Central memory CD8-positive, alpha-beta T cell (primary cell): Measurements from ENCODE around the gene GBF1.

Source experiments
- ATAC-seq: fragments of 150-1000 bp; cut with Tn5 transposase; replicated peaks from 2 replicates; pipeline ENCODE4 v1.10.0; 2022; ENCODE audit warnings: mild to moderate bottlenecking, moderate FRiP score, moderate number of reproducible peaks; ENCODE audit not compliant: poor library complexity, severe bottlenecking; ENCODE audit errors: extremely low read depth
- DNase-seq, 2 donors: peaks; one replicate each; pipeline ENCODE4 v3.0.0; 2021; ENCODE audit warnings: low spot score in 2 of 2
- H3K27ac Mint-ChIP-seq: one replicate; pipeline ENCODE4 v1.8.0; 2022; ENCODE audit warnings: low read depth, mild to moderate bottlenecking, moderate library complexity, mixed read lengths
- H3K27me3 Mint-ChIP-seq: one replicate; pipeline ENCODE4 v1.8.0; 2022; ENCODE audit warnings: mixed read lengths
- H3K36me3 Mint-ChIP-seq: one replicate; pipeline ENCODE4 v1.8.0; 2022; ENCODE audit warnings: mild to moderate bottlenecking, moderate library complexity, mixed read lengths; ENCODE audit not compliant: insufficient read depth
- H3K4me1 Mint-ChIP-seq: one replicate; pipeline ENCODE4 v1.8.0; 2022; ENCODE audit warnings: mixed read lengths
- H3K4me3 Mint-ChIP-seq: one replicate; pipeline ENCODE4 v1.8.0; 2022; ENCODE audit warnings: mild to moderate bottlenecking, moderate library complexity, mixed read lengths
- H3K9me3 Mint-ChIP-seq: one replicate; pipeline ENCODE4 v1.8.0; 2022; ENCODE audit warnings: mixed read lengths

Gene GBF1

DNA sequence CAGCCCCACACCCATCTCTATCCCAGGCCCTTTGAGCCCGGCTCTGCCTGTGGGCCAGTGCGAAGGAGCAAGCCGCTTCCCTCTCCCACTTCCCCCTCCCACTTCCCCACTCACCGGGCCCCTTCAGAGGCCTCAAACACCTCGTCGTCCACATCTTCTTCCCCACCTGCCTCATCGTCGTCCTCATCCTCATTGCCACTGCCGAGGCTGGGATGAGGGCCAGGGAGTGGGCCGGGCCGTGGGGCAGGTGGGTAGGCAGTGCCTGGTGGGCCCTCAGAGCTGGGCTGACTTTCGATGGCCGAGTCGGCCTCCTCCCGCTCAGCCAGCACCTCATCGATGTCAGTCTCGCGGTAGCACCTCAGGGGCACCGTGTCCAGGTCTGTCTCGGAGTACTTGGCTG lies 169.4 kb downstream of the GBF1 start:
- no peak for ATAC-seq
- Mint-ChIP-seq H3K4me1 (peaks cover 18% of the 10 kb centered on the region), H3K36me3 (peaks cover 10% of the 10 kb centered on the region), H3K27me3 (peaks cover 82% of the 10 kb centered on the region), H3K9me3 (no peaks in the 10 kb centered on the region), H3K27ac (no peak overlapping the region), H3K4me3 (no peak overlapping the region)
- DNase-seq = no peak

DNA sequence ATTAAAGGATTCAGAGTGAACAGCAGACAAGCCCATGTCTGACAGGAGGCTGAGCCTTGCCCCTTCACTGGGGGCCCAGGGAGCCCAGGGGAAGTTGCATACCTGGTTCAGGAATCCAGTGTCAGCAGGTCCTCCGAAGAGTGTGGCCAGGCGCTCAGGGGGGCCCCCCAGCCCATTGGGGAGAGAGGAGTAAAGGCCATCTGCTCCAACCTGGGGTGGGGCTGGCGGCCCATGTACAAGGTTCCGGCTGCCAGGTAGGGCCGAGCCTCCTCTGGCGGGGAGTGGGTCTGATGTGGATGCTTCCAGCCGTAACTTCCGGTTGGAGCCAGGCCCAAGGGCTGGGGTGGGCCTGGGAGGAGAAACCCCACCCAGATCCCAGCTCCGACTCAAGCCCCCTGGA lies 171.0 kb downstream of the GBF1 start:
- H3K4me1 Mint-ChIP-seq = peaks cover 24% of the 10 kb centered on the region
- H3K36me3 Mint-ChIP-seq = peaks cover 18% of the 10 kb centered on the region
- peaks cover 69% of the 10 kb centered on the region for H3K27me3 Mint-ChIP-seq
- no peak for ATAC-seq
- H3K27ac Mint-ChIP-seq = no peak overlapping the region
- no peak overlapping the region for H3K4me3 Mint-ChIP-seq
- DNase-seq = no peak
- no peaks in the 10 kb centered on the region for H3K9me3 Mint-ChIP-seq

DNA sequence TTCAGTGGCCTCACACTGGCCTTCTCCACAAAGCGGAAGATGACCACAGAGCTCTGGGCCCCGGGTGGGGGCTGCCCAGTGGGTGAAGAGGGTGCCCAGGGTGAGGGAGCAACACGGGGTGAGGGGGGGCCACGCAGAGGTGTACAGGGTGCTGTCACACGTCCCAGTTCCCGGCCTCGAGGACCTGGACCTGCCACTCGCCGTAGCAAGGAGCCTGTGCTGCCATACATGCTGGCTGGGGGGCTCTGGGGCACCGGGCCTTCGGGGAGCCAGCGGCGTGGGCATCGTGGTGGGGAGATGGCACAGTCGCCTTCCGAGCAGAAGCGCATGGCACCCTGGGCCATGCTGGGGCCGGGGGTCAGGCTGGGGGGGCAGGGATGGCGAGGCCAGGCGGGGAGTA lies 171.4 kb downstream of the GBF1 start:
- Mint-ChIP-seq H3K9me3 (no peaks in the 10 kb centered on the region), H3K36me3 (peaks cover 20% of the 10 kb centered on the region), H3K27ac (no peak overlapping the region), H3K27me3 (peaks cover 65% of the 10 kb centered on the region), H3K4me3 (no peak overlapping the region), H3K4me1 (peaks cover 23% of the 10 kb centered on the region)
- ATAC-seq (no peak), DNase-seq (no peak)

DNA sequence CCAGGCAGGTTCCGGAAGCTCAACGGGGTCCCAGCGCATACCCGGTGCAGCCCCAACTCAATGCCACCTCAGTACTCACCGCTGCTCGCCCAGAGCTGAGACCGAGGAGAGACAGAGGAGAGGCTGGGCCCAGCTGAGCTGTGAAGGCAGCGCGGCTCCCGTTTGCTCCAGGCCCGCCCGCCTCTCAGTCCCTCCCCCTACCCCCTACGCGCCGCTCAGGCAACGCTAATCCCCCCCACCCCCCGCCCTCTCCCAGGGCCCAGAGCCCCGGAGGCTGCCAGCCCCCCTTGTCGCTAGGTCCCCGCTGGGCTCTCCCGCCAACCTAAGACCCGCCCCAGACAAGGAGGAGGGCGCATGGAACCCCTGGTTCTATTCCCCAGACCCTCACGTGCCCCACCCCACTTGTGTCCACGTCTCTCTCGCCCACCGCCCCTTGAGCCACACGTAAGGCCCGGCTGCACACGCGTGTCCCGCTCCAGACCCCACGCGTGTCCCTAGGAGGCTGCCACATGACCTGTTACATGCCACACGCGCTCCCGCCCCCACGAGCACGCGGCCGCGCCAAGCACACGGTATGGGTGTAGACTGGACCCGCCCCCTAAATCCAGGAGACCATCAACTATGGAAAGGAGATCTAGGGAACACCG lies 173.4 kb downstream of the GBF1 start, which contains the start of gene PSD:
Gene PSD (minus strand): TSS at position 164 of the 647 bp plus-strand sequence. CDS start 1,747 bp downstream, outside the sequence.
- ATAC-seq = no peak
- H3K36me3 Mint-ChIP-seq = peaks cover 23% of the 10 kb centered on the region
- peaks cover 35% of the 10 kb centered on the region for H3K4me1 Mint-ChIP-seq
- no peak for DNase-seq
- peak within 1 kb of the TSS; percentile 100 for H3K4me3 Mint-ChIP-seq
- peak within 1 kb of the TSS; percentile 41 for H3K27ac Mint-ChIP-seq
- H3K9me3 Mint-ChIP-seq = no peaks in the 10 kb centered on the region
- H3K27me3 Mint-ChIP-seq = peaks cover 48% of the 10 kb centered on the region

DNA sequence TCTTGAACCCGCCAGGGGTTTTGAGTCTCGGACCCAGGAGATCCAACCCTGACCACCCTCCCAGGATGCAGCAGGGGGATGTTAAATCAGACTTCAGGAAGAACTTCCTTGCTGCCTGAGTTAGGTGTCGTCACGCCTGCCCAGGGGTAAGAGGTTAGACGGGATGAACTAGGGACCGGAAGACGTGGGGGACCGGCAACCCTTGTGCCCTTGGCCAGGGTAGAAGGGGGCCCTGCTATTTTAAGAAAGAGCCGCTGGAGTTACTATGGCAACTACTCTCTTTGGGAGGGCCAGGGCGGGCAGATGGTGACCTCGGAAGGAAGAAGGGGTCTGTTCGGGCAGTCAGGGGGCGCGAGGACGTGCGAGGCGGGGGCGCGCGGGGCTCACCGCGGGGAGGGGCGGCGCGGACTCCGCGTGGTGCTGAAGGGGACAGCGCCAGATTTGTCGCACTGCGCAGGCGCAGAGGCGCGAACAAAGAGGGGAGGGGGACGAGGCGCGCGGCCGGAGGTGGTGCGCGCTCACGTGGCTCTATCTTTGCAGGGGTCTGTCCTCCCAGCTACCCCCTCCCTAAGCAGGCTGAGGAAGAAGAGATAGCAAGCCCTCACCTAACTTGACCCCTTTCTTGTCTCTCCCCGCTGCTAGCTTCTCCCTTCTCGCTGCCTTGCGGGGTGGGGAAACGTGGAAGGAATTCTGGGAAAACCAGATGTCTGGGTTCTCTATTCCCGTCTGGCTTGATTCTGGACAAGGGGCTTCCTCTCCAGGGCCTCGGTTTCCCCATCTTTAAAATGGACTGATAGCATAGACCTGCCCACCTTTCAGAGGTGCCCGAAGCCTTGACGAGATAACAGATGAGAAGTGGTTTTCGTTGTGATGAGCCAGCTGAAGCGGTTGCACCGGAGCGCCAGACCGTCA lies 174.2 kb downstream of the GBF1 start:
- Mint-ChIP-seq H3K4me1 (peaks cover 35% of the 10 kb centered on the region), H3K36me3 (peaks cover 23% of the 10 kb centered on the region), H3K27me3 (peaks cover 40% of the 10 kb centered on the region), H3K4me3 (peak overlapping the region; percentile 100), H3K9me3 (no peaks in the 10 kb centered on the region), H3K27ac (peak overlapping the region; percentile 41)
- ATAC-seq = no peak
- DNase-seq = peak; percentile 39 to 59

DNA sequence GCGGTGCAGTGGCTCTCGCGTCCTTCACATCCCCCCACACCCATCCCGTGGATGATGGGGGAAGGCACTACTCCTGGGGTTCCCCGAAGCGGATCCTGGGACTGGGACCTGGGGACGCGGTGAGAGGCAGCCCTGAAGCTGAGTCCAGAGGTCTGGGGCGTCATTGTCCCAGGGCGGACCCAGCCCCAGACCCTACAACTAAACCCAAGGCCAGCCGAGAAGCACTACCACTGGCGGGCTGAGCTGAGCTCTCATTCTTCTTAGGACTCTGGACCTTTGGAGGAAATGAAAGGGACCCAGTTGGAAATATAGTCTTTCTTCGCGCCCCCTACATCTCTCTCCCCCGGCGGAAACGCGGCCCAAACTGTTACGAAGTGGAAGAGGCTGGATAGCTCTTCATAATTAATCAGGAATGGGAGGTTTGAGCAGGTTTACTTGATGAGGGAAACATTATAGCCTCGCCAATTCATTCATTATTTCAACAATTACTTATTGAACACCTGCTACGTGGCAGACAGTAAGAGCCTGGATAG lies 174.9 kb downstream of the GBF1 start:
- Mint-ChIP-seq H3K4me1 (peaks cover 35% of the 10 kb centered on the region), H3K27ac (peak overlapping the region; percentile 98), H3K36me3 (peaks cover 23% of the 10 kb centered on the region), H3K27me3 (peaks cover 33% of the 10 kb centered on the region), H3K4me3 (peak overlapping the region; percentile 100), H3K9me3 (no peaks in the 10 kb centered on the region)
- DNase-seq (no peak), ATAC-seq (no peak)

DNA sequence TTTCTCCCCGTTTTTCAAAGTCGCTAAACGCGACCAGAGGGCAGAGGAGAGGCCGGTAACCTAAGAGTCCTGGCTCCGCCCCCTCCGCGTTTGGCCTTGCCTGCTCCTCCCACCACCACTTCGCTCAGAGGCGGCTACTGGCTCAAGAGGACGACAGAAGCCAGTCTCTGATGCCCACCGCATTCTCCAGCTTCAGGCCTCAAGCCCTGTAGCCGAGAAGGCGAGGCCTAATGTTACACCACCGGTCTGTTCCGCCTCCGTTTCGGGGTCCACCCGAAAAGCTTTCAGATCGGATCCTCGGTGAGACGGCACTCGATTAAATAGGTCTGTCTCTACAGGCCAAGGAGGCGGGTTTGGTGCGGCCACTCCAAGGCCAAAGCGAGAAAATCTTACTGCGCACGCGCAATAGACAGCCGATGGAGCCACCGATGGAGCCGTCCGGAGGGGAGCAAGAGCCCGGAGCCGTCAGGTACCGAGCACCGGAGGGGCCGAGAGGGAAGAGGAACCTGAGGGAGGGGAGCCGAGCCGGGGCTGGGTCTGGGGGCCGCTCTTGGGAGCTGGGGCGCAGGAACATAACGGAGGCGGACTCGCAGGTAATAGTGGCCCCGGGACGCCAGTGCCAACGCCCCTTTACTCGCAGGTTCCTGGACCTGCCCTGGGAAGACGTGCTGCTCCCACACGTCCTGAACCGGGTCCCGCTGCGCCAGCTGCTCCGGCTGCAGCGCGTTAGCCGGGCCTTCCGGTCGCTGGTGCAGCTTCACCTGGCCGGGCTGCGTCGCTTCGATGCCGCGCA lies 175.6 kb downstream of the GBF1 start, which contains the start of gene FBXL15:
Gene FBXL15 (plus strand): TSS at position 123 of the 793 bp plus-strand sequence. CDS start 294 bp downstream, at position 417.
- Mint-ChIP-seq H3K36me3 (peaks cover 23% of the 10 kb centered on the region), H3K27ac (peak within 1 kb of the TSS; percentile 98), H3K4me3 (peak within 1 kb of the TSS; percentile 100), H3K27me3 (peaks cover 26% of the 10 kb centered on the region), H3K9me3 (no peaks in the 10 kb centered on the region), H3K4me1 (peaks cover 35% of the 10 kb centered on the region)
- ATAC-seq = peak; percentile 76
- peak; percentile 90 to 95 for DNase-seq

DNA sequence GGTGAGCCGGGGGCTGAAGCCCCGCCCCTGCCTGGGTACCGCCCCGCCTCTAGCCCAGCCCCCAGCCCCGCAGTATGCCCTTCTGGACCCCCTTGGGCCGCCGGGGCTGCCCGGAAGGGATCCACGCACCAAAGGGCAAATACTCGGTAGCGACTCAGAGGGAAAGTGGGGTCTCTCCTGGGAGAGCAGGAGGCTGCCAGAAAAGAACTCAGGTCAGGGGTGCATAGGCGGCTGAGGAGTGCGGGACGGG lies 176.1 kb downstream of the GBF1 start:
- Mint-ChIP-seq H3K9me3 (no peaks in the 10 kb centered on the region), H3K36me3 (peaks cover 23% of the 10 kb centered on the region), H3K27me3 (peaks cover 21% of the 10 kb centered on the region), H3K27ac (peak overlapping the region; percentile 98), H3K4me1 (peaks cover 35% of the 10 kb centered on the region), H3K4me3 (peak overlapping the region; percentile 100)
- DNase-seq (no peak), ATAC-seq (no peak)

DNA sequence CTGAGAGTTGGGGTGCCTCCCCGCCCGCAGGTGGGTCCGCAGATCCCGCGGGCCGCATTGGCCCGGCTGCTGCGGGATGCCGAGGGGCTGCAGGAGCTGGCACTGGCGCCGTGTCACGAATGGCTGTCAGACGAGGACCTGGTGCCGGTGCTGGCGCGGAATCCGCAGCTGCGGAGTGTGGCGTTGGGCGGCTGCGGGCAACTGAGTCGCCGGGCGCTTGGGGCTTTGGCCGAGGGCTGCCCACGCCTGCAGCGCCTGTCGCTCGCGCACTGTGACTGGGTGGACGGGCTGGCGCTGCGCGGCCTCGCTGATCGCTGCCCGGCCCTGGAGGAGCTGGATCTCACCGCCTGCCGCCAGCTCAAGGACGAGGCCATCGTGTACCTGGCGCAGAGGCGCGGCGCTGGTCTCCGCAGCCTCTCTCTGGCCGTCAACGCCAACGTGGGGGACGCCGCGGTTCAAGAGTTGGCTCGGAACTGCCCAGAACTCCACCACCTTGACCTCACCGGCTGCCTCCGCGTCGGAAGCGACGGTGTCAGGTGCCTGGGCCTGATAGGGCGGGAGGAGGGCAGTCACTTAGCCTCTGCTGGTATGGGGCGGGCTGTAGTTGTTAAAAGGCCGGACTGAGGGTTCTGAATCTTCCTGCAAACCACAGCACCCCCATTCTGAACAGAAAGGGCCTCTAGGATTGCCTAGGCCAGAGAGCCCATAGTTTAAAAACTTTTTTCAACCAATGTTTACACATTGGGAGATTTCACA lies 176.6 kb downstream of the GBF1 start:
- H3K4me3 Mint-ChIP-seq = peak overlapping the region; percentile 100
- DNase-seq (no peak), ATAC-seq (peak; percentile 17)
- H3K27me3 Mint-ChIP-seq = peaks cover 16% of the 10 kb centered on the region
- peak overlapping the region; percentile 98 for H3K27ac Mint-ChIP-seq
- H3K36me3 Mint-ChIP-seq = peaks cover 23% of the 10 kb centered on the region
- peaks cover 35% of the 10 kb centered on the region for H3K4me1 Mint-ChIP-seq
- H3K9me3 Mint-ChIP-seq = no peaks in the 10 kb centered on the region

DNA sequence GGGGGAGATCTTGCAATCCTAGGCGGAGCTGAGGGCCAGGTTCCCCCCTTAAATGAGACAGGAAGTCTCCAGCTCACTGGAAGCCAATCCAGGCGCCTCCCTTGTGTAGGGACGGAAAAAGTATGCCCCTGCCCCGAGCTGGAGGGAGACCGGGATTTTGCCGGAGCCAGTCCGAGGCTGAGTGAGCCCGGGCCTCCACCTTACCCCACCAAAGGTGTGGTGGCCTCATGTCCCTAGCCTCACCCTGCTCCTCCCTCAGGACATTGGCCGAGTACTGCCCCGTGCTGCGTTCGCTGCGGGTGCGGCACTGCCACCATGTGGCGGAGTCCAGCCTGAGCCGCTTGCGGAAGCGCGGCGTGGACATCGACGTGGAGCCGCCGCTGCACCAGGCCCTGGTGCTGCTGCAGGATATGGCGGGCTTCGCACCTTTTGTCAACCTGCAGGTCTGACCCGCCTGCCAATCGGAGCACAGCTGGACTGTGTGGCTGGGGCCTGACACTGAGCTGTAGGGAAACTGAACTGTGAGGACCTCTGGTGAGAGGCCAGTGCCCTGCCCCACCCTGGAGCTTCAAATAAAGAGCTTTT lies 177.3 kb downstream of the GBF1 start:
- no peak overlapping the region for H3K27ac Mint-ChIP-seq
- ATAC-seq (no peak), DNase-seq (no peak)
- H3K4me3 Mint-ChIP-seq = peak overlapping the region; percentile 100
- no peaks in the 10 kb centered on the region for H3K9me3 Mint-ChIP-seq
- H3K36me3 Mint-ChIP-seq = peaks cover 19% of the 10 kb centered on the region
- H3K27me3 Mint-ChIP-seq = peaks cover 9% of the 10 kb centered on the region
- peaks cover 42% of the 10 kb centered on the region for H3K4me1 Mint-ChIP-seq

DNA sequence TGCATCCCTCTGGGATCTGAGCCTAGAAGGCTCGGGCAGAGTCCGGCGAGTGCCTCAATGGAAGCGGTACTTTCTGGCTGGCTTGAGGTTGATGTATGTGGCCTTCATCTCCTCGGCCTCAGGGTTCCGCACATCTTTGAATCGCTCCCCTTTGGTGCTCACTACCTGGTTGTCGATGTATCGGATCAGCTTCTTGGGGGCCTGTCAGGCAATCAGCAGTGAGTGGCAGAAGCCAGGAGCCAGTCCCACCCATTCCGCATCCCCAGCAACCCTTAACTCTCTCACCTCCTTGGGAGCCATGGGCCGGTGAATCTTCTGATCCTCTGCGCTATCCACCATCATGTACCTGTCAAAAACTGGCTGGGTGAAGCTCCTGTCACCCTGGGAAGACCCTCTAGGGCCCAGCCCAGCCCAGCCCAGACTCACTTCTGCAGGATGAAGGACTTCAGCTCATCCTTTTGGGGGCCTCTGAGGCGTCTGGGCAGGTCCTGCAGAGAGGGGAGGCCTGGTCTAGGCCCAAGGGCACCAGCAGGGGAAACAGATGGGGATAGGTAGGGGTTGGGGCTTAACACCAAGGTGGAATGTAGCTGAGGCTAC lies 178.1 kb downstream of the GBF1 start:
- peaks cover 17% of the 10 kb centered on the region for H3K36me3 Mint-ChIP-seq

More for the DNA sequence above, 178.1 kb downstream of the GBF1 start:
- ATAC-seq (no peak), DNase-seq (no peak)
- no peaks in the 10 kb centered on the region for H3K9me3 Mint-ChIP-seq
- peaks cover 43% of the 10 kb centered on the region for H3K4me1 Mint-ChIP-seq
- peaks cover under 1% of the 10 kb centered on the region for H3K27me3 Mint-ChIP-seq
- peak overlapping the region; percentile 23 for H3K4me3 Mint-ChIP-seq
- H3K27ac Mint-ChIP-seq = no peak overlapping the region
